Peyer's patch (tissue), 4 donors: Measurements from ENCODE around the gene ATP6V1F. TPM values are rescaled to one million over a fixed set of nuclear protein-coding genes. Genes with fewer than 3 reads are reported as not detected.

Source experiments
- DNase-seq, 3 donors: peaks; one replicate each; pipeline ENCODE4 v3.0.0-alpha.2; 2017 to 2019
- H3K27ac ChIP-seq, 4 donors: fragments of 200-600 bp; sonication (generic); one replicate each; pipeline ENCODE4 v1.5.1; 2016 to 2019
- H3K27me3 ChIP-seq, 2 donors: fragments of 200-600 bp; sonication (generic); one replicate each; pipeline ENCODE4 v1.5.1; 2019
- H3K36me3 ChIP-seq, 3 donors: fragments of 200-600 bp; sonication (generic); one replicate each; pipeline ENCODE4 v1.5.1; 2016 to 2019
- H3K4me1 ChIP-seq, 4 donors: fragments of 200-600 bp; sonication (generic); one replicate each; pipeline ENCODE4 v1.5.1; 2016 to 2019
- H3K4me3 ChIP-seq, 4 donors: fragments of 200-600 bp; sonication (generic); 1 replicate in 3 of 4; 2 replicates in 1 of 4; pipeline ENCODE4 v1.5.1; 2016 to 2019; ENCODE audit warnings: mild to moderate bottlenecking in 1 of 4
- H3K9me3 ChIP-seq, 4 donors: fragments of 200-600 bp; sonication (generic); one replicate each; pipeline ENCODE4 v1.5.1; 2016 to 2019; ENCODE audit warnings: mild to moderate bottlenecking in 1 of 4
- CTCF ChIP-seq, 6 experiments: fragments of 450-650 bp in 4 of 6; fragments of 200-600 bp in 2 of 6; sonication (generic) in 1 of 6; IDR thresholded peaks; one replicate each; pipeline ENCODE4 v1.5.1; 2017 to 2019; ENCODE audit warnings: antibody characterized with exemption in 6 of 6, mild to moderate bottlenecking in 3 of 6, moderate library complexity in 1 of 6
- POLR2A ChIP-seq, 2 donors: fragments of 450-650 bp; IDR thresholded peaks; one replicate each; pipeline ENCODE4 v1.5.1; 2017; ENCODE audit warnings: antibody characterized with exemption in 2 of 2, mild to moderate bottlenecking in 2 of 2, moderate library complexity in 2 of 2
- total RNA-seq, 4 donors: library from RNA; depleted of rRNA; stranded (reverse); fragments of >200 nt; gene quantifications; one replicate each; pipeline ENCODE4 v1.1.0, GENCODE V29; 2016

The ATP6V1F gene
- total RNA-seq, 4 donors from 2014 or later = 71.3 to 88.3 (median 84.6) TPM

- Histone ChIP-seq H3K27me3 (no peaks in the 10 kb centered on the region), H3K9me3 (no peaks in the 10 kb centered on the region), H3K4me1 (peaks cover 0 to 31% (median 1%) of the 10 kb centered on the region in 4 donors), H3K36me3 (no peaks in the 10 kb centered on the region), H3K27ac (peak overlapping the region in 2 of 4 donors; percentile 43 to 73), H3K4me3 (no peak overlapping the region)
- peak in 1 of 3 donors; percentile 64 for DNase-seq
- no peak for TF ChIP-seq CTCF (IDR thresholded peaks at IDR 0.05)
- no peak for TF ChIP-seq POLR2A (IDR thresholded peaks at IDR 0.05)
These were observed 13.5 kb downstream of the ATP6V1F start for GRCh38 chr7:128876127-128876526.

GRCh38 chr7:128876586-128876977 is 13.9 kb downstream of the ATP6V1F start:
- Histone ChIP-seq H3K4me3 (no peak overlapping the region), H3K27ac (peak overlapping the region in 3 of 4 donors; percentile 27 to 74 (median 73)), H3K9me3 (no peaks in the 10 kb centered on the region), H3K36me3 (no peaks in the 10 kb centered on the region), H3K27me3 (no peaks in the 10 kb centered on the region), H3K4me1 (peaks cover 0 to 31% (median 1%) of the 10 kb centered on the region in 4 donors)
- peak in 2 of 3 donors; percentile 79 to 85 for DNase-seq
- TF ChIP-seq CTCF (IDR thresholded peaks at IDR 0.05) = no peak
- TF ChIP-seq POLR2A (IDR thresholded peaks at IDR 0.05) = no peak

GRCh38 chr7:128876978-128877755 is 14.5 kb downstream of the ATP6V1F start:
- Histone ChIP-seq H3K4me3 (no peak overlapping the region), H3K27ac (peak overlapping the region in 3 of 4 donors; percentile 27 to 74 (median 73)), H3K9me3 (no peaks in the 10 kb centered on the region), H3K4me1 (peaks cover 0 to 31% (median 1%) of the 10 kb centered on the region in 4 donors), H3K36me3 (no peaks in the 10 kb centered on the region), H3K27me3 (no peaks in the 10 kb centered on the region)
- peak in 1 of 3 donors; percentile 47 for DNase-seq
- TF ChIP-seq CTCF (IDR thresholded peaks at IDR 0.05) = no peak
- no peak for TF ChIP-seq POLR2A (IDR thresholded peaks at IDR 0.05)

GRCh38 chr7:128877756-128878120 is 15.1 kb downstream of the ATP6V1F start:
- Histone ChIP-seq H3K4me1 (peaks cover 0 to 31% (median 1%) of the 10 kb centered on the region in 4 donors), H3K36me3 (no peaks in the 10 kb centered on the region), H3K27me3 (no peaks in the 10 kb centered on the region), H3K27ac (no peak overlapping the region), H3K9me3 (no peaks in the 10 kb centered on the region), H3K4me3 (no peak overlapping the region)
- TF ChIP-seq POLR2A (IDR thresholded peaks at IDR 0.05) (no peak), CTCF (IDR thresholded peaks at IDR 0.05) (no peak)
- DNase-seq = no peak

GRCh38 chr7:128878226-128879105 is 15.8 kb downstream of the ATP6V1F start:
- TF ChIP-seq CTCF (IDR thresholded peaks at IDR 0.05) (no peak), POLR2A (IDR thresholded peaks at IDR 0.05) (no peak)

More at GRCh38 chr7:128878226-128879105, 15.8 kb downstream of the ATP6V1F start:
- Histone ChIP-seq H3K27me3 (no peaks in the 10 kb centered on the region), H3K4me3 (no peak overlapping the region), H3K36me3 (no peaks in the 10 kb centered on the region), H3K9me3 (no peaks in the 10 kb centered on the region), H3K27ac (no peak overlapping the region), H3K4me1 (peaks cover 0 to 31% (median 1%) of the 10 kb centered on the region in 4 donors)
- DNase-seq = peak in 1 of 3 donors; percentile 34
